Activated CD8-positive, alpha-beta memory T cell treated with anti-CD3 and anti-CD28 coated beads, Interleukin-2, amount 50 U/mL, for 4 hours (primary cell): ENCODE results near the gene SV2B.

Experiments
- DNase-seq: peaks from one replicate; pipeline ENCODE4 v3.0.0-alpha.2; 2020

The SV2B gene

DNA sequence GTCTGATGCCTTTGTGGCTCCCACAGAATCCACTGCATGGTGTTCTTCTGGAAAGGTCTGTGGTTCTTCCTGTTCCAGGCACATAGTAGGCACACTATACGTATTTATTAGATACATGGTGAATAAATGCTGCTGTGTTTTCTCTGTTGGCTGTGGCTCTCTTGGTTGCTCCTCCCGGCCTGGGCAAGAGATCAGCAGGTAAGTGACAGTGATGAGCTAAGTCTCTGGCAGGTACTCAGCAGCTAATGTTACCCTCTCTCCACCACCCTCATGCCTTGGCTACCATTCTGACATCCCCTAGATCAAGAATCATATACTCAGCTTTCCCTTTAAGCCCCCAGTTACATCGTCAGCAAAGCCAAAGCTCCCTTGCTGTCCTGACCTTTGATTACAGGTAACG, 8.4 kb downstream of the SV2B start:
- no peak for DNase-seq

DNA sequence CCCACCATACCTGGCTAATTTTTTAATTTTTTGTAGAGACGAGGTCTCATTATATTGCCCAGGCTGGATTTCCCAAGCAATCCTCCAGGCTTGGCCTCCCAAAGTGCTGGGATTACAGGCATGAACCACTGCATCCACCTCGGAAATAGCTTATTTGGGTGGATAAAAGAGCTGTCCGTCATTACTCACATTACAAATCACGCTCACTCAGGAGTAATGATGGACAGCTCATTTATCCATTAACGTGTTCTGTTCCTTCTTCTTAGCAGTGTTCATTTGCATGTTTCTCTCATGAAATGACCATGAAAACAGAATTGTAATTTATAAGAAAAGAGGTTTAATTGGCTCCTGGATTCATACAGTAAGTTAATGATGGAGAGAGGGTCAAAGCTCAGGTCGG, 9.8 kb downstream of the SV2B start:
- no peak for DNase-seq

DNA sequence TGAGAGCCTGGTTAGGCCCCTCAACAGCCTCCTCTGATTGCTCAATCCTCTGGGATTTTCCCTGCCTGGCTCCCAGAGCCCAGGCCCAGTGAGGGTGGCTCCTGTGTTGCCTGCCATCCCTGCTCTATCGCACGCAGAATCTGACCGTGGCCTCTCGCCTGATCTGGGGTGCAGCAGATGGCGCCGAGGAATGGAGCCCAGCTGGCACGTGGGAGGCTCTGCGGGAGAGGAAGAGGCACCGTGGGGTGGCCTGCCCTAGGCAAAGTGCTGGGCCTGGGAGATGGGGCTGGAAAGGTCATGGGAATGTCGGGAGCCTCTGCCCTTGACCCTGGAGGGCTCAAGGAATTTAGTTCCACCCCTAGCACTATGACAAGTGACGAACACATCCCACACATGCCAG, 10.3 kb downstream of the SV2B start:
- DNase-seq: no peak

DNA sequence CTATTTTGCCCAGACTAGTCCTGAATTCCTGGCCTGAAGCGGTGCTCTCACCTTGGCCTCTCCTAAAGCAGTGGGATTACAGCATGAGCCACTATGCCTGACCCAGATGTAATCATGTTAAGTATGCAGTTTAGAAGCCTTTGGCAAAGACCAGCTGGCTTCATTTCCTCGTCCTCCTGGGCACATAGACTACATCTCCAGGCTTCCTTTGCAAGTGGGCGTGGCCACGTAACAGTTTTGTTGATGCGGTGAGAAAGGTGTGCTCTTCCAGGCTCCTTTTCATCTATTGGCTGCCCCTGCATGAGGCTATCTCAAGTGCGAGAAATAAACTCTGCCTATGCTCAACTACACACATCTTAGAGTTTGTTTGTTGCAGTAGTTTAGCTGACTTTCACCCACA, 13.0 kb downstream of the SV2B start:
- no peak for DNase-seq

DNA sequence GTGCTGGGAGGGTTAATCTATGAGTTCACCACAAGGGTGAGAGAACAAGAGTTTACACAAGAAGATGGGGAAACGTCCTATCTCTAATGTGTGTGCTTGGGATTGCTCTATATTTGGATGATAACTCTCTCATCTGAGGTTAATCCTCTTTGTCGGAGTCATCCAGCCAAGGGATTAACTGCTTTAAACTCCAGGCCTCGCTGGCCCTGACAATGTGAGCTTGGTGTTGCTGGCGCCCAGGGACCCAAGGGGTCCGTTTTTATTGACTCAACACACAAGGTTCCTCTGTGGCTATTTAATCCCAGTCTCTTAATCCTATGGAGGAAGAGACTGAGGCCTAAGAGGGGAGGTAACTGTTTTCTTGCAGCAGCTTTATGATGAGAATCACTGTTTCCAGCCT, 14.2 kb downstream of the SV2B start:
- no peak for DNase-seq

DNA sequence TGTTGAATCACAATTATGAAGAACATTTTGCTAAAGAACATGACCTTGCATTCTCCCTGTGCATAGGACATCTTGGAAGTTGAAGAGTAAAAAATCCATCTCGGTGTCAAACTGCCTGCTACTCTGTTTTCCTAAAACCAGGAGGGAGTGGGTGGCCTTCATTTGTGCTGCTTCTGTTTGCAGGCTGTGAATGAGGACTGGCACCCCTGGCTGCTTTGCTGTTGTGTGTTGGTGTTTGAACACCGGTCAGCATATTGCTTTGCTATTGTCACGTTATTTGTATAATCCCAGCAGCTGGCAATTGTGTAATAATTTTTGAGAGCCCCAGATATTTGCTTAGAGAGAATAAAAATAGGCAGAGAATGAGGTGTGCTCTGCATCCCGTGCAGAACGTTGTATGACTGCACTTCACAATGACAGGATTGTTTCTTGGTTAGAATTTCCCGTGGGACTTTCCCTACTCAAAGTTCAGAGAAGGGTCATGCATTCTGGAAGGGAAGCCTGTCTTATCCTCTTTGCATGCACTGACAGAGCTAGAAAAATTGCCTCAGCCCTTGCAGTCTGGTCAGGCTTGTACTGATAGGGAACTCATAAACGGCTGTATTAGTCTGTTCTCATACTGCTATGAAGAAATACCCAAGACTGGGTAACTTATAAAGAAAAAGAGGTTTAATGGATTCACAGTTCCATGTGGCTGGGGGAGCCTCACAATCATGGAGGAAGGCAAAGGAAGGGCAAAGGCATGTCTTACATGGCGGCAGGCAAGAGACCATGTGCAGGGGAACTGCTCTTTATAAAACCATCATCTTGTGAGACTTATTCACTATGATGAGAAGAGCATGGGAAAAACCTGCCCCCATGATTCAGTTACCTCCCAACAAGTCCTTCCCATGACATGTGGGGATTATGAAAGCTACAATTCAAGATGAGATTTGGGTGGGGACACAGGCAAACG, 16.3 kb downstream of the SV2B start:
- DNase-seq: no peak

DNA sequence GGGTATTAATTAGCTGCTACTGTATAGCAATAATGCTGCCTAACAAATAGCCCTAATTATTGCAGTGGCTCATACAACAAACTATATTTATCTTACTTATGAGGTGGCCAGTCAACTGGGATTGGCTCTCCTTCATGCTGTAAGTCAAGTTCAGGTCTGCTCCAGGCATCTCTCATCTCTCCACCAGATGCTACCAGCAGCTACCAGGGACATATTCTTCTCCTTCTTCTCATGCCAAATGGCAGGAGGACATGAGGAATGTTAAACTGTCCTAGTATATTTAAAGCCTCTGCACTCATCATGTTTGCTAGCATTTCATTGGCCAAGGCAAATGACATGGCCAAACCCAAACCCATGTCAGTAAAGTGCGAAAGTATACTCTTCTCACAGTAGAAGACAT, 17.3 kb downstream of the SV2B start:
- no peak for DNase-seq

DNA sequence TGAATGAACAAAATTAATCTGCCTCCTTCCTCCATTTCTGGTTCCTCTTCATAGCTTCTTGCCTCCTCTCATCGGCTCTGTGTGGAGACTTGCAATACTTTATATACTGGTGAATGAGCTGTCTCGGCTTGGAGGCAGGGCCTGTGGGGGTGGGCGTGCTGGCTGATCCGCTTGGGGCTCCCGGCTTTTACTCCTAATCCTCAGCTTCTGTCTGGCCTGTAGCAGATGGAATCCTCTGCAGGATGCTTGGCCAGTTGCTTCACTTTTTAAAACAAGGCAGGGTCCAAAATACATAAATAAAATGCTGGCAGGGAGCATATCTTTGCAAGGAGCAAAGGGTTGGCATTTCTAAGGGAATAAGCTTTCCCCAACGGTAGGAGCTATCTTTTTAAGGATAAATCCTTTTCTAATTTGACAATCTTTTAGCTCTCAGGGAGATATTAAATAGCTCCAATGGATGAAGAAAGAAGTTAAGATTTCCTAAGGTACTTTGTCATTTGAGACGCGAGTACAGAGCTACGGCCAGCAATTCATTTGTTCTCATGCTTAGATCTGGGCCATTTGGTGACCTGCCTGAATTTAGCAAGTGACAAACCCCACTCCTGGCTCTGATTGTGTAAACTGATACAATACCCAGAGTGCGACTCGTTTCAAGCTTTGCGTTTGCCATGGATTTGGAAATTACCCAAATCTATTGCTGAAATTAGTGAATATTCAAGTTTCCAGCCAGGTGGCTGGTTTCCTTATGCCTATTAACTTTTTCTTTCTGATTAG, 18.9 kb downstream of the SV2B start:
- DNase-seq: no peak

DNA sequence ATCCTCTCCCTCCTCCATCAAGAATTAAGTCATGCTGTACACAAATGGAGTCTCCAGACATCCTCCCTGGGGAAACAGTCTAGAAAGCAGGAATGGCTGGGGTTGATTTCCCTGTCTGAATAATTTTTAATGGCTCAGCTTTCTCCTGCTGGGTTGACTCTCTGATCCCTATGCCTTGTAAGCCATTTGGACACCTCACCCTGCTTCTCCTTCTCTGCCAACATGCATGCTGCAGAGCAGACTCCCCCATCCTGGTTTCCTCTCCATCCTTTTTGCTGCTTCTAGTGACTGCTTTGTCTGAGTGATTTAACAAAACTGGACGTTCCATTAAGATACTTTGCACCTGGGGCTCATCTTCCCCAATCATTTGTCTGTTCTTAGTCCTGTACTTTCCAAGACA, 22.2 kb downstream of the SV2B start:
- DNase-seq: no peak

DNA sequence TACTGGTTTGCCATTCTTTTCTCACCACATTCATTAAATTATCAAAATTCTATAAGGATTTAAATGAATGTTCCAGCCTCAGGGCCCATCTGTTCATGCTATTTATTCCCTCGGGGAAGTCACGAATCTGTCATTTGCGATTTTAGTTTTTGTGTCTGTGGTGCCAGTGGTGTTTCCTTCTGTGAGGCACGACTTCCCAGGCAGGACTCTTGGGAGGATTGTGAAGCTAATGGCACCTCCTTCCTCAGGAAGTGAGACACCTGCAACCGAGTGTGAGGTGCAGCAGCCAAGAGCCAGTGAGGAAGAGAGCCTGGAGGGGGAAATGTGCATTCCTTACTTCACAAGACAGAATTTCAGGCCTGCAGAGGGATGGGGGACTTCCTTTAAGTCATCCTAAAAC, 24.1 kb downstream of the SV2B start:
- DNase-seq: no peak

DNA sequence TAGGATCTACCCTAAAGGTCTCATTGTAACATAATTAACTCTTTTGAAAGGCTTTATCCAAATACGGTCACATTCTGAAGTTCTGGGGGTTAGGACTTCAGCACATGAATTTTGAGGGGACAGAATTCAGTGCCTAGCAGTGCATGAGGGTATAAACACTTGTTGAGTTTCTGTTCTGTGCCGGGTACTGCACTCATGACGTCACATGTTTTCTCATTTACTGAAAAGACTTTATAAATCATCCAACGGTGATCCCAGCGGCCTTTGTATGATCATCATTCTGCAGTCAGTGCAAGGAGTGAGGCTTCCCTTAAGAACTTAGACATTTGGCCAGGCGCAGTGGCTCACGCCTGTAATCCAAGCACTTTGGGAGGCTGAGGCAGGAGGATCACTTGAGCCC, 25.1 kb downstream of the SV2B start:
- no peak for DNase-seq

DNA sequence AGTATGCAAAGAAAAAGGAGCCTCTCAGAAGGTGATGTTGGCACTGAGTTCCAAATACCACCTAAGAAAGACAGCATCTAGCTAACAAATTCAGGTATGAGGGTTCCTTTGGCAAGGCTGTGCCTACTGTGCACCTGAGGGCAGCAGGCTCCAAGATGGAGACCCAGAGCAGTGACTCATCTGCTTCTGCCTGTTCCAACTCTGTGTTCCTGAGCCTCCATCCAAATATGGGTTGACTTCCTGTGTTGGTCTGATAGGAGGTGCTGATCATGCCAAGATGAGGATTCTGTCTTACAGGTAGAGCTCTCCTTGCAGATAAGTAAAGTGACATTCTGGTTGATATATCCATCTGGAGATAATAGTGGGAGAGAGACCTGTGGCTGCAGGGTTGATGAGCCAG, 26.0 kb downstream of the SV2B start:
- no peak for DNase-seq

DNA sequence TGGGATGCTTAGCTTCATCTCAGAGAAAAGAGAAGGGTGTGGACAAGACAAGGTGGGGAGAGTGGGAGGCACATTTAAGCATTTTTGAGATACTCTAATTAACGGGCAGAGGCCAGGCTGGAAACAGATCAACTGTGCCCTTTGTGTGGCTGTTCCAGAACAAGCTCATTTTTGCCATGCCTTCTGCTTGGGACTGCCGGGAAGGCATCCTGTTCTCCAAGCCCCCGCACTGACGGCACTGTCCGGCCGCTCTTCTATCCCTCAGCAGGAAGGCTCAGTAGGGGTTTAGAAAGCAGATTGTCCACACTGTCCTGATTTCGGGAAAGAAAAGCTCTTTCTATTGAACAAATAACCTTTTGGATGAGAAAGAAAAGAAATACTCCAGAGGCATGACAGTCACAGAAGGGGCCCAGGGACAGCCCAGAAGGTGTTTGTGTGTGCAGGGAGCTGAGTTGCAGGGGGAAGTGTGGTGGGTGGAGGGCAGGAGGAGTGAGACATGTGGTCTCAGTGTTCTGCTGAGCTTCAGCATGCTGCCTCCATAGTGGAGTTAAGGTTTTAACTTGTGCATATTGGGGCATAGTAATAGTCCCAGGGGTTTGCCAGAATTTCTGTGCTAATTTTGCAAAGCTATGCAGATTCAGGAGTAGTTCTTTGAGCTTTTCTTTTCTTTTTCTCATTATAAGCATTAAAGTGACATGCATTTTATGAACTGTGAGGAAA, 27.3 kb downstream of the SV2B start:
- no peak for DNase-seq

DNA sequence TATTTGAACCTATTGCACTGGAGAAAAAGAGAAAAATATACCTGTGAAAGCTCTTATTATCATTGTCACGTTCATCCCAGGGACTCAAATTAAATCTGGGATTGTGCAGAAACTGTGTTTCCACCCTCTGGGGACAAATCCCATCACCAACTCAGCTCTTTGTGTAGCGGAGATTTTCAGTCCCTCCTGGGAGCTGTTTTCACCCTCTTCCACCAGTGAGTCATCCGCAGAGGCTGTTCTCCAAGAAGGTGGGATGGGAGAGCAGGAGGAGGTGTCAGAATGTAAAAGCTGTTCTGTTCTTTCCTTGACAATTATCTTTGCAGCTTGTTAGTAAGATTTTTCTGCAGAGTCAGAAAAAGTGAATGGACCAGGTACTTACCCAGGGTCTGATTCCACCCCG, 28.0 kb downstream of the SV2B start:
- no peak for DNase-seq

DNA sequence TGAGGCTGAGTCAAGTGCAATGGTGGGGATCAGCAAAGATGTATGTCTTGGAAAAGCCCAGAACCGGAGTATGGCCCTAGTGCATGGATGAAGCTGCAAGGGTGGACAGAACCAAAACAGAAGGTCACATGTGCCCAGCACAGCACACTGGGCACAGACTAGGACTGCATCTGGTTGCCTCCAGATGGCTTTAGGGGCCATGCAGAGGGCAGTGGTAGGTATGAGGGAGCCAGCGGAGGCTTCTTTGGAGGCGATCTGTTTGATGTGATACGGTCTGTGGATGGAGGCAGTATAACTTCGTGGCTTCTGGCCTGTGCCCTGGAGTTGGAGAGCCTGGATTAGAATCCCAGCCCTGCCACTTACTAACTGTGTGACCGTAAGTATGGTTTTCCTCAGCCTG, 29.4 kb downstream of the SV2B start:
- no peak for DNase-seq

DNA sequence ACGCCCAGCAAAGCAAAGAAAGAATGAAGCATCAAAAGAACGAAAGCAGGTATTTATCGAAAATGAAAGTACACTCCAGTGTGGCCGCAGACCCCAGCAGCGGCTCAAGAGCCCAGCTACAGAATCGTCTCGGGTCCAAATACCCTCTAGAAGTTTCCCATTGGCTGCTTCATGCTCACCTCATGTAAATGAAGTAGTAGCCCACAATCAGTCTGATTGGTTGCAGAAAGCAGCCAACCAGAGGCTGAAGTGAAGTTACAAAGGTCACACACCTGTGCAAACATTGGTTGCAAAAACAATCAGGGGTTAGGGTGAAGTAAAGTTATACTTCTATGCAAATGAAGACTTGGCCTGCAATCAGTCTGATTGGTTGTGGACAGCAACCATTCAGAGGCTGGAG, 32.0 kb downstream of the SV2B start:
- DNase-seq: no peak

DNA sequence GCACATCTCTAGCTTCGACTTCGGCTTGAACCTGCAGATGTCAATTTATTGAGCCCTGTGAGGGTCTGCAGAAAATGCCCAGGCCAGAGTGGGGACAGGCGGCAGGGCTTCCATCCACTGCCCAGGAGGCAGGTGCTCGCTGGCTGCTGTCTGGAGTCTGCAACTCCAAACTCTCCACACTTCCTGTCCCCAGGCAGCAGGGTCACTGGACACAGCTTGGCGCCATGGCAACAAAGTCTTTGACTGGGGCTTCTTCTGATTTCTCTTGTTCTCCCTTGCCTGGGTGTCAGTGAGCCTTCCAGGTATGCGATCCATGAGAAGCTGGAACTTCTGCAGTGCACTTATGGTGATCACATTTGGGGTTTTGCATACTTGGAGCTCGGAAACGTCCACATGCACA, 33.5 kb downstream of the SV2B start:
- no peak for DNase-seq

DNA sequence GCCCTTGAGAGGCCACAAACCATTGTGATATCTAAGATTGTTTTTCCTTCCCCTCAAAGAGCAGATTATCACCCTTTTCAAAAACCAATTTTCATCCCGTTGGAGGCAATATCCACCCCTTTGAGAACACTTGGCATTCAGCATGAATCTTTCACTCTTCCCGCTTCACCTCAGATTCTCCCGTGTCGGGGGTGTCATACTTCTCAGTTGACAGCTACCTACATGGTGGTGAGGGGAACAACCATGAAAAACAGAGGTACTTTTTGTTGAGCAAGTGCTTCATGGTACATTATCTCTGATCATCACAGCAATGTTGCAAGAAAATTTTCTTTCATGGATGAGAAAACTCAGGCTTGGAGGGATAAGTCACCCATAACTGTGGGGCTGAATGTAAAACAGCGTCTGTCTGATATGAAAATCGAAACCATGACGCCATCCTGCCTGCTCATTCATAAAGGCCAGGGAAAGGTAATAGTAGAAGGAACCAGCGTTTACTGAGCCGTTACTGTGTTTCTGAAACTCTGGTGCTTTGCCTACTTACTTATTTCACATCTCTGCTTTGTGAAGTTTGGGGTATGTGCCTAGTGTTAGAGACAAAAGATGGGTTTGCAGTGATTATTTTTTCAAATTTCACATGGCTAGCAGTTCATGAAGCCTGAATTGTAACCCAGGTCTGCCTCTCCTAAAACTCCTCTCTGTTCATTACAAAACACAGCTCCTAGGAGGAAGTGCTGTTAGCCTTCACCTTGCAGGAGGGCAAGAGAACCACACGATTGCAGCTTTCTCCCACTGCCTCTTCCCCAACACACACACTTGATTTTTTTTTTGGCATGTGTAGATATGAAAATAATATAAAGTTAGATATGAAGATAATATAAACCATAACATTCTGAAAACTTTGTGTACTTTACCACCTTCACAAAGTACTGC, 35.4 kb downstream of the SV2B start:
- DNase-seq: no peak

DNA sequence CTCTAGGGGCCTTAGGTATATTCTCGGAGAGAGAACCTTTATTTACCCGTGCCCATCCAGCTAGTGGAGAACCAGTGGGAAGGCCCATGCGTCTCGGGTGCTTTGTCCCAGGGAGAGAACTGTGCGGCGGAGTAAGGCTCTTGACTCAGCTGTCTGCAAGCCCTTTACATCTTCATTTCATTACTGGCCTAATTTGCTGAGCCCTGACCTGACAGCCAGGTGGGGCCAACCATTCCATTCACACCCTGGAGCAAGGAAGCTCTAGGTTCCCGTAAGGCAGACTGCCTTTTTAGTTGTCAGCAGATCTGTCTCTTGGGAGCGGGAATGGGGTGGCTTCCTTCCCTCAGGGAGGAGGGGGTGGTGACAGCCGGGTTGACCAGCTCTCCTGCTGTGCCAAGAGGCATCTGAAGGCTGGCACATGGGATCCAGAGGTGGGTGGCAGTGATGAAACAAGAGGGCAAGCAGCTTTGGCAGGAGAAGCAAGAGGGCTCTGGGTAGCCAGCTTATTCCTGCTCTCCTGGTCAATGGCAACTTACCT, 36.4 kb downstream of the SV2B start:
- no peak for DNase-seq

DNA sequence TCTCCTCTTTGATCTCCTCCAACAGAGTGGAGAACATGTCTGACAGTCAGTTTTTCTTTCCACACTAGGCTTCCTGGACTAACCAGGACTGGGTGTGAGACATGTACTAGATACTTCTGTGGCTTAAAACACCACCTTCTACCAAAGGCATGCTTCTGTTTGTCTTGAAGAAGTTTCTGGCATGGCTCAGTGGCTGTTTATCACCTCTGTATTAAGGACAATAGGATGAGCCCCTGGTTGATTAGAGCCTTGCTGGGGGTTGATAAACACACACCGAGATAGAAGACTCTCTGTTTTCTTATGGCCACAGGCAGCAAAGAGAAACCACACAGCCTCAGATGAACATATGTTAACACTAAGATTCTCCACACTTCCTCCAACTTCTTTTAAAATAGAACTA, 40.5 kb downstream of the SV2B start:
- DNase-seq: no peak

DNA sequence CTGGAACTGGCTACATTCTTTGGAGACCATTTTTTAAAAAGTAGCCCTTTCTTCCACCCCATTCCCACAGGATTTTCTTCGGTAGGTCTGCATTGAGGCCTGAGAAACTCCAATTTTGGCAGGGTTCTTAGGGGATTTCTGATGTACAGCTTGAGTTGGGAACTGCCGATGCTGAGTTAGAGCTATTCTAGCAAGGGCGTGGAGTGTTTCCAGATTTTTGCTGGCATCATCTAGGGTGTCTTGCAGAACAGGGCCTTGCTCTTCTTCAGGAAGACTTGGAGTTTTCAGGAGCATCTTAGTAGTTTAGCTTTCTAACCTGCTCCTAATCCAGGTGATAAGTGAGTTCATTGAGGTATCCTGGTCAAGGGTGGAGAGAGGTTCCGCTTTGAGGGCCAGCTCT, 41.0 kb downstream of the SV2B start:
- DNase-seq: no peak

DNA sequence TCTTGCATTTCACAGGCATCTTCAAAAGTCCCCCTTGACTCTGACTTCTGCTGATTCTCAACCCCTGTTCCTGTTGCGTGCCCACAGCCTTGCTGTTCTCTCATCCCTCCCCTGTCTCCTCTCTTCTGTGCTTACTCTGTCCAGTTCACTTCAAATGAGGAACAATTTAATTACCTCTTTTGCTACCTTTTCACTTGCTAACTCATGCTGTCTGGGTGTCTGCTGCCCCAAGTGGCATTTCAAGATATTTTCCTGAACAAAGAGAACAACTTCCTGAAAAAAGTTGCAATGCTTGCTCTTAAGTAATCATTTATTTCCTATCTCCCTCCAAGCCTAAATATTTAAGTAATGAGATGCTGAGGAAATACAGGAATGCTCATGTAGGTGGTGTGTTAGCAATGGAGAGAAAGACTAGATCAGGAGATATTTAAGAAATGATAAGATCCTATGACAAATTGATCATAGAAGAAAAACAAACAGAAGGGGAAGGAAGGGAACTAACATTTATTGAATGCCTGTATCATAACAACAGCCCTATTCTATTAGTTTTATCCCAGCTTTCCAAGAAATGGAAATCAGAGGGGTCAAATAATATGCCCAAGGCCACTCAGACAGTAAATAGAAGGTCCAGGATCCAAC, 42.2 kb downstream of the SV2B start:
- no peak for DNase-seq
